ENCODE data around the gene LPP.

DNA sequence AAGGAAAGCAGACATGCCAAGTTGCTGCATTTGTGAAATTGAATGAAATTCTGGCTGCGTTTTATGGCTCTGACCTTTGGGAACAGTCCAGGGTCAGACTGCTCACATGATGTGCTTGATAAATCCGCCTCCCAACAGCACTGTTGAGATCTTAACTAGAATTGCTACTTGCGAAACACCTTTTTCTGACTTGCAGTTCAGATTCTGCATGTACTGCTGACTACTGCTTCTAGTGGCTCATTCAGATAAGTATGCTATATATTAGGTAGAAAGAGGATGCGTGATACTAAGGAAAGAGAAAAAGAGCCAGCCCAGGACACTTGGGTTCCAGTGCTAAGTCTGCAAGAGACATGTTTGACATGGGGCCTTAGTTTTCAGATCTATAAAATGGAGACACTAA, 129.4 kb downstream of the LPP start:
- no peak for TF ChIP-seq EZH2 (IDR thresholded peaks at IDR 0.05)
- TF ChIP-seq POLR2AphosphoS5 (IDR thresholded peaks at IDR 0.05; ENCODE audit: borderline replicate concordance, low read depth, low read length) = no peak
- no peak for TF ChIP-seq FOXP2 (optimal IDR thresholded peaks at IDR 0.05; ENCODE audit: control extremely low read depth, extremely low read length, insufficient read depth)

All from SK-N-MC (cell line).